SK-N-SH (cell line): ENCODE results near the gene MGAT4B.

Source experiments
- CHD2 ChIP-seq: fragments of 150-350 bp; IDR thresholded peaks from 2 replicates; pipeline ENCODE4 v1.6.1; 2018; ENCODE audit warnings: low read length; ENCODE audit not compliant: partially characterized antibody
- FOXM1 ChIP-seq: IDR thresholded peaks from 2 replicates; pipeline ENCODE4 v1.4.0; 2012; ENCODE audit warnings: low read depth, mild to moderate bottlenecking
- POLR2AphosphoS5 ChIP-seq: IDR thresholded peaks from 2 replicates; pipeline ENCODE4 v1.6.1; 2012; ENCODE audit warnings: low read depth, low read length
- RAD21 ChIP-seq: IDR thresholded peaks from 2 replicates; pipeline ENCODE4 v1.6.1; 2012; ENCODE audit warnings: mild to moderate bottlenecking, low read length
- RCOR1 ChIP-seq: fragments of 150-350 bp; IDR thresholded peaks from 2 replicates; pipeline ENCODE4 v1.6.1; 2017; ENCODE audit warnings: antibody characterized with exemption, low read length
- SMC3 ChIP-seq: IDR thresholded peaks from 2 replicates; pipeline ENCODE4 v1.6.1; 2012; ENCODE audit warnings: low read depth, low read length, improper control_type of control experiment
- TAF1 ChIP-seq: IDR thresholded peaks from 2 replicates; pipeline ENCODE4 v1.6.1; 2012; ENCODE audit warnings: low read depth, mild to moderate bottlenecking, low read length, moderate library complexity, borderline replicate concordance
- TF ChIP-seq, protein P1 (sequence below): fragments of 200-600 bp; sonication (generic); IDR thresholded peaks from 2 replicates; pipeline ENCODE4 v1.6.1; 2017; ENCODE audit warnings: antibody characterized with exemption, mild to moderate bottlenecking, moderate library complexity
- TF ChIP-seq, protein P2 (sequence below): IDR thresholded peaks from 2 replicates; pipeline ENCODE4 v1.4.0; 2012; ENCODE audit warnings: low read depth, borderline replicate concordance
- TF ChIP-seq, protein P3 (sequence below): IDR thresholded peaks from 2 replicates; pipeline ENCODE4 v1.4.0; 2012; ENCODE audit warnings: low read depth, borderline replicate concordance
- TF ChIP-seq, protein P4 (sequence below): IDR thresholded peaks from 2 replicates; pipeline ENCODE4 v1.6.1; 2012; ENCODE audit warnings: mild to moderate bottlenecking, low read depth, low read length, moderate library complexity

DNA sequence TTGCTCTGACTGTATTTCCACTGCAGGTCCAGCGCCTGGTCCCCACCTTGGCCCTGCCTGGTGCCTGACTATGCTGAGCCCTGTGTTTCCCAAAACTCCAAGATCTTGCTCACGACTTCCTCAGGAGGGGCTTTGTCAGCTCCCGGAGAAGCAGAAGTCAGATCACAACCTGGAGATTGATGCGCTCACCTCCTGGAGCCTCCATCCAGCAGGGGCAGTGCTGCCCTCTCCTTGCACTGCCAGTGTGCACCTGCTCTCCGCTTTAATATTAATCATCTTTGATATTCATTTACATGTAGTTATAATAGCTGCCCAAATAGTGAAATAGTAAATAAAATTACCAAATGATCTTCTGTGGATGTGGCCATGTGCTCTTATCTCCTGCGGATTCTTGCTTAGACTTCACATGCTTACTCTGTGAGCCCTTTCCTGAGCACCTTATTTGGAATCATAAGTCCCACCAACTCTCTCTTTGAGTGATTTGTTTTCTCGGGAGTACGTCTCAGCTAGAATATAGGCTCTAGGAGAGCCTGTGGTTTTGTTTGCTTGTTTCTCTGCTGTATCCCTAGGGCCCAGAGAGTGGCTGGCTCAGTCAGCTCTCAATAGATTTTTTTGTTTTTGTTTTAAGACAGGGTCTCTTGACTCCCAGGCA, 56.7 kb downstream of the MGAT4B start:
- TF ChIP-seq, protein P1, sequence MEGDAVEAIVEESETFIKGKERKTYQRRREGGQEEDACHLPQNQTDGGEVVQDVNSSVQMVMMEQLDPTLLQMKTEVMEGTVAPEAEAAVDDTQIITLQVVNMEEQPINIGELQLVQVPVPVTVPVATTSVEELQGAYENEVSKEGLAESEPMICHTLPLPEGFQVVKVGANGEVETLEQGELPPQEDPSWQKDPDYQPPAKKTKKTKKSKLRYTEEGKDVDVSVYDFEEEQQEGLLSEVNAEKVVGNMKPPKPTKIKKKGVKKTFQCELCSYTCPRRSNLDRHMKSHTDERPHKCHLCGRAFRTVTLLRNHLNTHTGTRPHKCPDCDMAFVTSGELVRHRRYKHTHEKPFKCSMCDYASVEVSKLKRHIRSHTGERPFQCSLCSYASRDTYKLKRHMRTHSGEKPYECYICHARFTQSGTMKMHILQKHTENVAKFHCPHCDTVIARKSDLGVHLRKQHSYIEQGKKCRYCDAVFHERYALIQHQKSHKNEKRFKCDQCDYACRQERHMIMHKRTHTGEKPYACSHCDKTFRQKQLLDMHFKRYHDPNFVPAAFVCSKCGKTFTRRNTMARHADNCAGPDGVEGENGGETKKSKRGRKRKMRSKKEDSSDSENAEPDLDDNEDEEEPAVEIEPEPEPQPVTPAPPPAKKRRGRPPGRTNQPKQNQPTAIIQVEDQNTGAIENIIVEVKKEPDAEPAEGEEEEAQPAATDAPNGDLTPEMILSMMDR, result peak; percentile 11; the same call in 1 of the 2 replicates
- TF ChIP-seq RCOR1, result no peak
- TF ChIP-seq, protein P2, sequence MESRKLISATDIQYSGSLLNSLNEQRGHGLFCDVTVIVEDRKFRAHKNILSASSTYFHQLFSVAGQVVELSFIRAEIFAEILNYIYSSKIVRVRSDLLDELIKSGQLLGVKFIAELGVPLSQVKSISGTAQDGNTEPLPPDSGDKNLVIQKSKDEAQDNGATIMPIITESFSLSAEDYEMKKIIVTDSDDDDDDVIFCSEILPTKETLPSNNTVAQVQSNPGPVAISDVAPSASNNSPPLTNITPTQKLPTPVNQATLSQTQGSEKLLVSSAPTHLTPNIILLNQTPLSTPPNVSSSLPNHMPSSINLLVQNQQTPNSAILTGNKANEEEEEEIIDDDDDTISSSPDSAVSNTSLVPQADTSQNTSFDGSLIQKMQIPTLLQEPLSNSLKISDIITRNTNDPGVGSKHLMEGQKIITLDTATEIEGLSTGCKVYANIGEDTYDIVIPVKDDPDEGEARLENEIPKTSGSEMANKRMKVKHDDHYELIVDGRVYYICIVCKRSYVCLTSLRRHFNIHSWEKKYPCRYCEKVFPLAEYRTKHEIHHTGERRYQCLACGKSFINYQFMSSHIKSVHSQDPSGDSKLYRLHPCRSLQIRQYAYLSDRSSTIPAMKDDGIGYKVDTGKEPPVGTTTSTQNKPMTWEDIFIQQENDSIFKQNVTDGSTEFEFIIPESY, result no peak
- TF ChIP-seq TAF1, result no peak
- TF ChIP-seq, protein P3, sequence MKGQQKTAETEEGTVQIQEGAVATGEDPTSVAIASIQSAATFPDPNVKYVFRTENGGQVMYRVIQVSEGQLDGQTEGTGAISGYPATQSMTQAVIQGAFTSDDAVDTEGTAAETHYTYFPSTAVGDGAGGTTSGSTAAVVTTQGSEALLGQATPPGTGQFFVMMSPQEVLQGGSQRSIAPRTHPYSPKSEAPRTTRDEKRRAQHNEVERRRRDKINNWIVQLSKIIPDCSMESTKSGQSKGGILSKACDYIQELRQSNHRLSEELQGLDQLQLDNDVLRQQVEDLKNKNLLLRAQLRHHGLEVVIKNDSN, result no peak
- no peak for TF ChIP-seq SMC3
- TF ChIP-seq CHD2, result no peak
- no peak for TF ChIP-seq FOXM1
- no peak for TF ChIP-seq POLR2AphosphoS5
- TF ChIP-seq, protein P4, sequence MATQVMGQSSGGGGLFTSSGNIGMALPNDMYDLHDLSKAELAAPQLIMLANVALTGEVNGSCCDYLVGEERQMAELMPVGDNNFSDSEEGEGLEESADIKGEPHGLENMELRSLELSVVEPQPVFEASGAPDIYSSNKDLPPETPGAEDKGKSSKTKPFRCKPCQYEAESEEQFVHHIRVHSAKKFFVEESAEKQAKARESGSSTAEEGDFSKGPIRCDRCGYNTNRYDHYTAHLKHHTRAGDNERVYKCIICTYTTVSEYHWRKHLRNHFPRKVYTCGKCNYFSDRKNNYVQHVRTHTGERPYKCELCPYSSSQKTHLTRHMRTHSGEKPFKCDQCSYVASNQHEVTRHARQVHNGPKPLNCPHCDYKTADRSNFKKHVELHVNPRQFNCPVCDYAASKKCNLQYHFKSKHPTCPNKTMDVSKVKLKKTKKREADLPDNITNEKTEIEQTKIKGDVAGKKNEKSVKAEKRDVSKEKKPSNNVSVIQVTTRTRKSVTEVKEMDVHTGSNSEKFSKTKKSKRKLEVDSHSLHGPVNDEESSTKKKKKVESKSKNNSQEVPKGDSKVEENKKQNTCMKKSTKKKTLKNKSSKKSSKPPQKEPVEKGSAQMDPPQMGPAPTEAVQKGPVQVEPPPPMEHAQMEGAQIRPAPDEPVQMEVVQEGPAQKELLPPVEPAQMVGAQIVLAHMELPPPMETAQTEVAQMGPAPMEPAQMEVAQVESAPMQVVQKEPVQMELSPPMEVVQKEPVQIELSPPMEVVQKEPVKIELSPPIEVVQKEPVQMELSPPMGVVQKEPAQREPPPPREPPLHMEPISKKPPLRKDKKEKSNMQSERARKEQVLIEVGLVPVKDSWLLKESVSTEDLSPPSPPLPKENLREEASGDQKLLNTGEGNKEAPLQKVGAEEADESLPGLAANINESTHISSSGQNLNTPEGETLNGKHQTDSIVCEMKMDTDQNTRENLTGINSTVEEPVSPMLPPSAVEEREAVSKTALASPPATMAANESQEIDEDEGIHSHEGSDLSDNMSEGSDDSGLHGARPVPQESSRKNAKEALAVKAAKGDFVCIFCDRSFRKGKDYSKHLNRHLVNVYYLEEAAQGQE, result no peak
- TF ChIP-seq RAD21, result no peak
